Uterus (tissue), 4 donors: ENCODE measurements around the gene CPEB1. TPM values are rescaled to one million over a fixed set of nuclear protein-coding genes. Genes with fewer than 3 reads are reported as not detected.

Source experiments
- DNase-seq, 2 donors: peaks; one replicate each; pipeline ENCODE4 v3.0.0-alpha.2; 2019 to 2020
- H3K27ac ChIP-seq, 2 donors: fragments of 200-600 bp; sonication (generic); 1 replicate in 1 of 2; 2 replicates in 1 of 2; pipeline ENCODE4 v1.5.1; 2016 to 2018
- H3K27me3 ChIP-seq, 2 donors: fragments of 200-600 bp; sonication (generic); one replicate each; pipeline ENCODE4 v1.5.1; 2018 to 2019; ENCODE audit warnings: control low read depth in 1 of 2
- H3K36me3 ChIP-seq, 2 donors: fragments of 200-600 bp; sonication (generic); one replicate each; pipeline ENCODE4 v1.5.1; 2019; ENCODE audit warnings: control low read depth in 1 of 2
- H3K4me1 ChIP-seq, 2 donors: fragments of 200-600 bp; sonication (generic); one replicate each; pipeline ENCODE4 v1.5.1; 2018 to 2019; ENCODE audit warnings: control low read depth in 1 of 2
- H3K4me3 ChIP-seq, 2 donors: fragments of 200-600 bp; sonication (generic); 1 replicate in 1 of 2; 2 replicates in 1 of 2; pipeline ENCODE4 v1.5.1; 2018 to 2019; ENCODE audit warnings: mild to moderate bottlenecking in 1 of 2
- H3K9me3 ChIP-seq, 2 donors: fragments of 200-600 bp; sonication (generic); one replicate each; pipeline ENCODE4 v1.5.1; 2019; ENCODE audit warnings: control low read depth in 1 of 2
- POLR2A ChIP-seq, 2 donors: fragments of 450-650 bp; IDR thresholded peaks; one replicate each; pipeline ENCODE4 v1.6.1; 2016; ENCODE audit warnings: antibody characterized with exemption in 2 of 2, mild to moderate bottlenecking in 1 of 2, moderate library complexity in 1 of 2
- intact Hi-C: fragments of 100-400 bp; cut with DNase I; formaldehyde crosslinking; loops from one replicate; pipeline ENCODE4 v1.15.1; 2023; ENCODE audit warnings: low total_unique reads
- total RNA-seq, 4 donors: library from RNA; depleted of rRNA in 3 of 4; stranded (reverse); fragments of >200 nt in 3 of 4; gene quantifications; one replicate each; pipeline versions ENCODE4 v1.1.0 to v1.2.4, GENCODE V29; 2014 to 2023
- TF ChIP-seq, protein P1 (sequence below), 4 experiments: fragments of 200-600 bp in 2 of 4; fragments of 450-650 bp in 2 of 4; sonication (generic) in 2 of 4; IDR thresholded peaks; one replicate each; pipeline ENCODE4 v1.5.1; 2016 to 2019; ENCODE audit warnings: antibody characterized with exemption in 4 of 4, mild to moderate bottlenecking in 2 of 4, moderate library complexity in 1 of 4
- donor health status: DM: yes; HTN: yes; CAD: no.

The CPEB1 gene
- total RNA-seq, 4 donors from 2014 or later: 0.77 to 14.1 (median 2.9) TPM

DNA sequence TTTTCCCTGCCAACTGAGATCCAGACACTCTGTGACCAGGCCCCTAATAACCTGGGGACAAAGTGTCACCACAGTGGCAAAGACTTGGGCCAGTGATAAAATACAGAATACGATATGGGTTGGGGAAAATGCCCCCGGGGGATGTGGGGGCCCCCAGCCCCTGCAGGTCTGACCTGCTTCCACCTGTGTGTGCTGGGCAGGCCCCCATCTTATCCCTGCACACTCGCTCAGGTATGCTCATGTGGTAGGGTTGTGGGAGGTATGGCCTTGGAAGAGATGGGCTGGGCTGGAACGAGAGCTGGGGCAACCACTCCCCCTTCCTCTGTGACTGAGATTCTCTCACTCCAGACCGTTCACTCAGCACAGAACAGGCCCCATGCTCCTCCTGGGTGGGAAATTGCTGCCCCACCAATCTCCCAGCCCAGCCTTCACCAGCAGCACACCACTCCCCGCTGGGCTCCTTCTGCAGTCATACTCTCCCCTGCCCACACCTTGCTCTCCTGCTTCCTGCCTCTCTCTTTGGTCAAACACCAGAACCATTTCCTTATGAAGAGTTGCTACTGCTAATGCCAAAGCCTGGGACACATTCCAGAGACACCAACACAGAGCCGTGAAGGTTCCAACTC lies 9.6 kb upstream of the CPEB1 start:
- no peaks in the 10 kb centered on the region for H3K9me3 ChIP-seq
- intact Hi-C loops: no loop called here
- H3K27ac ChIP-seq: no peak overlapping the region
- TF ChIP-seq POLR2A (IDR thresholded peaks at IDR 0.05): no peak
- TF ChIP-seq, protein P1, sequence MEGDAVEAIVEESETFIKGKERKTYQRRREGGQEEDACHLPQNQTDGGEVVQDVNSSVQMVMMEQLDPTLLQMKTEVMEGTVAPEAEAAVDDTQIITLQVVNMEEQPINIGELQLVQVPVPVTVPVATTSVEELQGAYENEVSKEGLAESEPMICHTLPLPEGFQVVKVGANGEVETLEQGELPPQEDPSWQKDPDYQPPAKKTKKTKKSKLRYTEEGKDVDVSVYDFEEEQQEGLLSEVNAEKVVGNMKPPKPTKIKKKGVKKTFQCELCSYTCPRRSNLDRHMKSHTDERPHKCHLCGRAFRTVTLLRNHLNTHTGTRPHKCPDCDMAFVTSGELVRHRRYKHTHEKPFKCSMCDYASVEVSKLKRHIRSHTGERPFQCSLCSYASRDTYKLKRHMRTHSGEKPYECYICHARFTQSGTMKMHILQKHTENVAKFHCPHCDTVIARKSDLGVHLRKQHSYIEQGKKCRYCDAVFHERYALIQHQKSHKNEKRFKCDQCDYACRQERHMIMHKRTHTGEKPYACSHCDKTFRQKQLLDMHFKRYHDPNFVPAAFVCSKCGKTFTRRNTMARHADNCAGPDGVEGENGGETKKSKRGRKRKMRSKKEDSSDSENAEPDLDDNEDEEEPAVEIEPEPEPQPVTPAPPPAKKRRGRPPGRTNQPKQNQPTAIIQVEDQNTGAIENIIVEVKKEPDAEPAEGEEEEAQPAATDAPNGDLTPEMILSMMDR (IDR thresholded peaks at IDR 0.05): no peak
- no peaks in the 10 kb centered on the region for H3K36me3 ChIP-seq
- no peak for DNase-seq
- H3K27me3 ChIP-seq: no peaks in the 10 kb centered on the region
- no peak overlapping the region for H3K4me3 ChIP-seq
- no peaks in the 10 kb centered on the region for H3K4me1 ChIP-seq

DNA sequence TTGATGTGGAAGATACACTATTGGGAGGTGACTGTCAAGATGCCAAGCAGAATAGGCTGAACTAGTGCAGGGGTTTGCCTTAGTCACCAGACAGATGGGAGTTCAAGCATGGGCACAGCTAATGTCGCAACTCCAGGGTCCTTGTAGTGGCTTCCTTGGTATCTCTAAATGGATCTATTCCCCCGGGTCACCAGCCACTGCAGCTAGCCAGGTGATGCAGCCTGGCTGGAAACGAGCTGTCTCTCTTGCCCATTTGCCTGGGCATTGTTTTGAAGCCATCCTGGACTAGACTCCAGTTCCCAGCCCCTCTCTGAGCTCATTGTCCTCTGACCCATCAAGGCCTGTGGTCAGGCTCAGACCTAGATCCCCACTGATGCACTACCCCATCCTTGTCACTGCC lies 8.4 kb upstream of the CPEB1 start:
- no peaks in the 10 kb centered on the region for H3K4me1 ChIP-seq
- no peak for DNase-seq
- TF ChIP-seq, protein P1 (IDR thresholded peaks at IDR 0.05): no peak
- no peak for TF ChIP-seq POLR2A (IDR thresholded peaks at IDR 0.05)
- intact Hi-C loops: no loop called here
- no peak overlapping the region for H3K27ac ChIP-seq
- no peaks in the 10 kb centered on the region for H3K27me3 ChIP-seq
- H3K9me3 ChIP-seq: no peaks in the 10 kb centered on the region
- no peak overlapping the region for H3K4me3 ChIP-seq
- H3K36me3 ChIP-seq: no peaks in the 10 kb centered on the region

DNA sequence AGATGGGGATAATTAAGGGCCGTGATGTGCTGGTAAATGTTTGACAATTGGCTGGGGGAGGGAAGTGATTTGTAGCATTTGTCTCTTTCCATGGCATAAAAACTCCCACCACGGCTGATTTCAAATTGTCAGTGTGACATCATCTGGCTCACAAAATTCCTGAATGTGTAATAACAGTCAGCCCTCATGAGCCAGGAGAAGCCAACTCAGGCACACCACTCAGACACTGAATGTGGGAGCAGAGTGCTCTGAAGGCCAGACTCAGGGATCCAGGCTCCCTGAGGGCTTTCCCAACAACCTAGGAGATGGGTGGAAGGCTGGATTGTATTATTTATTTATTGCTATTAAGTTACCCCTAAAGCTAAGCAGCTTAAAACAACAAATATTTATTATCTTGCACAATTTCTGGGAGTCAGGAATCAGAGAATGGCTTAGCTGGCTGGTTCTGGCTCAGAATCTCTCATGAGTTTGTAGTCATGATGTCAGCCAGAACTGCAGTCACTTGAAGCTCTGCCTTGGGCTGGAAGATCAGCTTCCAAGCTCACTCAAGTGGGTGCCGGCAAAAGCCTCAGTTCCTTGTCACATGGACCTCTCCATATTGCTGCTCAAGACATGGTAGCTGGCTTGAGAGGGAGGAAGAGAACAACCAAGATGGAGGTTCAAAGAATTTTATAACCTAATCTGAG lies 6.5 kb upstream of the CPEB1 start:
- no peak overlapping the region for H3K27ac ChIP-seq
- no peaks in the 10 kb centered on the region for H3K9me3 ChIP-seq
- no peaks in the 10 kb centered on the region for H3K36me3 ChIP-seq
- H3K4me1 ChIP-seq: peaks cover 0 to under 1% of the 10 kb centered on the region in 2 donors
- TF ChIP-seq POLR2A (IDR thresholded peaks at IDR 0.05): no peak
- TF ChIP-seq, protein P1 (IDR thresholded peaks at IDR 0.05): no peak
- no peak for DNase-seq
- no peak overlapping the region for H3K4me3 ChIP-seq
- intact Hi-C loops: no loop called here
- no peaks in the 10 kb centered on the region for H3K27me3 ChIP-seq

DNA sequence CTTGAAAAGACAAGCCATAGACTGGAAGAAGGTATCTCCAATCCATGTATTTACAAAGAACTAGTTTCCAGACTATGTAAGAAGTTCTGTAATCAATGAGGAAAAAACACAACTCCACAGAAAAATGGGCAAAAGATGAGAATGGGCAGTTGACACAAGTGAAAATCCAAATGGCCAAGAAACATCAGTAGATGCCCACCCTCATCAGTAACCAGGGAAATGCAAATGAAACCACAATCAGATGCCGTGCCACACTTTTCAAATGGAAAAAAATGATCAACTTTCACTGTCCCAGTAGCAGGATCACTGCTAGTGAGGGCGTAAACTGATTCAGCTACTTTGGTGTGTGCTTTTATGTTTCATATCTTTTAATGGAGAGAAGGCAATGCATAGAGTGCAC lies 4.5 kb upstream of the CPEB1 start:
- no peak for DNase-seq
- Histone ChIP-seq H3K4me3 (no peak overlapping the region), H3K36me3 (no peaks in the 10 kb centered on the region), H3K9me3 (no peaks in the 10 kb centered on the region), H3K27me3 (no peaks in the 10 kb centered on the region), H3K27ac (no peak overlapping the region), H3K4me1 (peaks cover 0 to 19% of the 10 kb centered on the region in 2 donors)
- TF ChIP-seq, protein P1 (IDR thresholded peaks at IDR 0.05): no peak
- no peak for TF ChIP-seq POLR2A (IDR thresholded peaks at IDR 0.05)
- intact Hi-C loops: no loop called here

- no peak for TF ChIP-seq POLR2A (IDR thresholded peaks at IDR 0.05)
- TF ChIP-seq, protein P1 (IDR thresholded peaks at IDR 0.05): no peak
- intact Hi-C loops: no loop called here
These were observed 3.0 kb upstream of the CPEB1 start for GRCh38 chr15:82650046-82650670.

More at GRCh38 chr15:82650046-82650670, 3.0 kb upstream of the CPEB1 start:
- Histone ChIP-seq H3K9me3 (no peaks in the 10 kb centered on the region), H3K27ac (no peak overlapping the region), H3K4me3 (no peak overlapping the region), H3K36me3 (no peaks in the 10 kb centered on the region), H3K4me1 (peaks cover 0 to 25% of the 10 kb centered on the region in 2 donors), H3K27me3 (no peaks in the 10 kb centered on the region)
- no peak for DNase-seq
